ENCODE results near the gene GRM5. TPM values are rescaled to one million over a fixed set of nuclear protein-coding genes. Genes with fewer than 3 reads are reported as not detected.
"Not testable (repeated sequence)": the region's sequence is repeated elsewhere in the genome, so short reads cannot be mapped to it uniquely, and the experiment has no call there.

The GRM5 gene
- total RNA-seq, 1 donor from 2014 or later = not detected

DNA sequence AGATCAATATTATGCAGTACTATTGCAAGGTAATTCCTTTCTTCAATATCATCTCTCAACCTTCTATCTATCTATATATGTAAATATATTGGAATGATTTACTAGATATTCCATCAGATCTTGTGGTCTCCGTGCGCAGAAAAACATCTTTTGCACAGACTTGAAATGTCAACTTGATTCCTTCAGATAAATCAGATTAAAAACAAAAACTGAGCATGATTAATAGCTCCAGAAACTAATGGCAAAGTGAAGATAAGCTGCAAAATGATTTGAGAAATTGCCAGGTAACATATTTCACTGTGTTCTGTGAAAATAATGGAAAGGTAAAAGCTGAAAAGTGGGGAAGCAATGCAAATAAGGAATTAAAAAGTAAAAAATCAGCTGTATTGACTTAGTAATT, 528.2 kb downstream of the GRM5 start:
- H3K27ac Mint-ChIP-seq = no peak overlapping the region
- H3K27ac ChIP-seq = no peak overlapping the region
- no peak for TF ChIP-seq EZH2 (IDR thresholded peaks at IDR 0.05)

DNA sequence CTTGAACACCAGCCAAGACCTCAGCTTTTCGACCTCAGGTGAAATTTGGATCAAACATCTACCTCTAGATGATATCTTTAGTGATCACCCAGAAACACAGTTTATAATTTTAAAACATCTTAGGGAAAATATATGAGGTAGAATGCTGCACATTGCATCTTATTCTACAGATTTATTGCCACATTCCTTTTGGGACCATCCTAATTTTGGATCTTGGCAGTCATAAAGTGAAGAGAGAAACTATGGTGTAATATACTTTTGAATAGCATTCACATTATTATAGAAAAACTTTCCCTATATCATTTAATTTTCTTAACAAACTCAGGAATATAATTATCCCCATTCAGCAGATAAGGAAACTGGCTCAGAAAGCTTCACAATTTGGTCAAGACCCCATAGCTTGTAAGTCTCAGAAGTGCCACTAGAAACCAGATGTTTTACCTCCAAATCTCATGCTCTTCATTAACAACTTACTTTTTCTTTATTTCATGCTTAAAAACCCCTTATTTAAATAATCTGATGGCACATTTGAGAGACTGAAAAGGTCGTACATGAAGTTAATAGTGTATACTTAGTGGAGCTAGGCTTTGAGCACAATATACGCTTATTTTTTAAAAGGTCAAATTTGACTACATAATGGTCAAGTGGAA, 529.0 kb downstream of the GRM5 start:
- no peak overlapping the region for H3K27ac ChIP-seq
- no peak overlapping the region for H3K27ac Mint-ChIP-seq

More for the DNA sequence above, 528.2 kb downstream of the GRM5 start:
- Mint-ChIP-seq H3K4me1 (no peaks in the 10 kb centered on the region), H3K4me3 (no peak overlapping the region), H3K36me3 (no peaks in the 10 kb centered on the region), H3K9me3 (no peaks in the 10 kb centered on the region), H3K27me3 (ENCODE audit: insufficient read depth, low read depth) (no peaks in the 10 kb centered on the region)
- Histone ChIP-seq H3K4me1 (no peaks in the 10 kb centered on the region), H3K79me2 (ENCODE audit: low read depth) (no peaks in the 10 kb centered on the region), H3K4me3 (no peak overlapping the region), H3K4me2 (no peak overlapping the region), H3K9me3 (ENCODE audit: low read depth) (no peaks in the 10 kb centered on the region), H3K27me3 (no peaks in the 10 kb centered on the region), H3K9ac (no peak overlapping the region), H3F3A (ENCODE audit: low read depth) (no peaks in the 10 kb centered on the region), H2AFZ (replicated peaks) (no peak overlapping the region), H4K20me1 (ENCODE audit: low read depth) (no peaks in the 10 kb centered on the region), H3K36me3 (no peaks in the 10 kb centered on the region)
- no peak for DNase-seq (ENCODE audit: low spot score)

DNA sequence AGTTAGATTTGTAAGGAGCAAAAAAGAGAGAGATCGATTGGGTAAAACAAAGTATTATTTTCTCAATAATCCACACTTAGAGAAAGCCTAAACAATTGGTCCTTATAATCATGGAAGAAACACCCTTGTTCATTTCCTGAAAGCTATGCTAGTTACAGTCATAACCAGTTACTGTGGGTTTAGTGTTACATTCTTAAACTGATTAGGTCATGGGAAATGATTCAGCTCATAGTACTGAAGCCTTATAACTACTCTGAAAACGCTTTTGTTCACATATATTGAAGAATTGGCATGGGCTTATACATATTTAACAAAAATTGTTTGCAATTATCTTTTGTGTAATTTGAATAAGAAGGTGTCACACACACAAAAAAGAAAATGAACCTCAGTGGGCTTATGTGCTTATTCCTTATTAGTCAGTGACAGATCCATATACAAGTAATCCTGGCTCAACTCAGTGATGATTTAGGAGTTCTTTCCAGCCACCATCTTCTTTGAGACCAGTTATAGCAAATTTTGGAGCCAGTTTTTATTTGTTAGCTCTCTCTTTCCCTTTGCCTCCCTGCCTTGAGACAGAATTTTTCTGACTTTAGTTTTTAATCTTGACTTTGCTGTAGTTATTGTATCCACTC, 529.8 kb downstream of the GRM5 start:
- no peak overlapping the region for H3K27ac Mint-ChIP-seq
- TF ChIP-seq EZH2phosphoT487 (IDR thresholded peaks at IDR 0.05) = no peak
- TF ChIP-seq EZH2 (IDR thresholded peaks at IDR 0.05) = no peak

More for the DNA sequence above, 529.0 kb downstream of the GRM5 start:
- Histone ChIP-seq H3K4me3 (no peak overlapping the region), H3K36me3 (no peaks in the 10 kb centered on the region), H3K4me2 (no peak overlapping the region), H3K9me3 (ENCODE audit: low read depth) (no peaks in the 10 kb centered on the region), H4K20me1 (ENCODE audit: low read depth) (no peaks in the 10 kb centered on the region), H3K9ac (no peak overlapping the region), H3K27me3 (no peaks in the 10 kb centered on the region), H2AFZ (replicated peaks) (peak overlapping the region; percentile 4), H3K79me2 (ENCODE audit: low read depth) (no peaks in the 10 kb centered on the region), H3F3A (ENCODE audit: low read depth) (no peaks in the 10 kb centered on the region), H3K4me1 (no peaks in the 10 kb centered on the region)
- Mint-ChIP-seq H3K9me3 (no peaks in the 10 kb centered on the region), H3K4me1 (no peaks in the 10 kb centered on the region), H3K36me3 (no peaks in the 10 kb centered on the region), H3K27me3 (ENCODE audit: insufficient read depth, low read depth) (no peaks in the 10 kb centered on the region), H3K4me3 (no peak overlapping the region)
- DNase-seq (ENCODE audit: low spot score) = no peak
- TF ChIP-seq CTCF (IDR thresholded peaks at IDR 0.05) (no peak), EZH2 (IDR thresholded peaks at IDR 0.05) (no peak), EZH2phosphoT487 (IDR thresholded peaks at IDR 0.05) (no peak)

GRCh38 chr11:88535266-88535665, 530.5 kb downstream of the GRM5 start:
- H3K9me3 ChIP-seq (ENCODE audit: low read depth) = no peaks in the 10 kb centered on the region
- H3K4me2 ChIP-seq = no peak overlapping the region
- no peaks in the 10 kb centered on the region for H3K79me2 ChIP-seq (ENCODE audit: low read depth)
- H3K36me3 ChIP-seq = no peaks in the 10 kb centered on the region
- Mint-ChIP-seq H3K27me3 (ENCODE audit: insufficient read depth, low read depth) (no peaks in the 10 kb centered on the region), H3K4me1 (no peaks in the 10 kb centered on the region), H3K9me3 (no peaks in the 10 kb centered on the region), H3K4me3 (no peak overlapping the region), H3K27ac (no peak overlapping the region), H3K36me3 (no peaks in the 10 kb centered on the region)
- H3K4me1 ChIP-seq = no peaks in the 10 kb centered on the region
- H3K9ac ChIP-seq = no peak overlapping the region
- TF ChIP-seq EZH2phosphoT487 (IDR thresholded peaks at IDR 0.05) (no peak), CTCF (IDR thresholded peaks at IDR 0.05) (no peak), EZH2 (IDR thresholded peaks at IDR 0.05) (no peak)
- H2AFZ ChIP-seq (replicated peaks) = no peak overlapping the region
- H4K20me1 ChIP-seq (ENCODE audit: low read depth) = no peaks in the 10 kb centered on the region
- H3K27me3 ChIP-seq = no peaks in the 10 kb centered on the region
- no peak overlapping the region for H3K4me3 ChIP-seq
- no peak overlapping the region for H3K27ac ChIP-seq
- no peaks in the 10 kb centered on the region for H3F3A ChIP-seq (ENCODE audit: low read depth)
- no peak for DNase-seq (ENCODE audit: low spot score)

More for the DNA sequence above, 529.8 kb downstream of the GRM5 start:
- Mint-ChIP-seq H3K4me3 (no peak overlapping the region), H3K9me3 (no peaks in the 10 kb centered on the region), H3K4me1 (no peaks in the 10 kb centered on the region), H3K36me3 (no peaks in the 10 kb centered on the region), H3K27me3 (ENCODE audit: insufficient read depth, low read depth) (no peaks in the 10 kb centered on the region)
- H2AFZ ChIP-seq (replicated peaks) = no peak overlapping the region
- no peak overlapping the region for H3K9ac ChIP-seq
- no peak overlapping the region for H3K4me2 ChIP-seq
- no peaks in the 10 kb centered on the region for H3K79me2 ChIP-seq (ENCODE audit: low read depth)
- no peaks in the 10 kb centered on the region for H4K20me1 ChIP-seq (ENCODE audit: low read depth)
- H3K4me3 ChIP-seq = no peak overlapping the region
- no peaks in the 10 kb centered on the region for H3K36me3 ChIP-seq
- H3K27me3 ChIP-seq = no peaks in the 10 kb centered on the region
- no peak for DNase-seq (ENCODE audit: low spot score)
- H3F3A ChIP-seq (ENCODE audit: low read depth) = no peaks in the 10 kb centered on the region
- no peaks in the 10 kb centered on the region for H3K9me3 ChIP-seq (ENCODE audit: low read depth)
- no peak overlapping the region for H3K27ac ChIP-seq
- no peaks in the 10 kb centered on the region for H3K4me1 ChIP-seq

DNA sequence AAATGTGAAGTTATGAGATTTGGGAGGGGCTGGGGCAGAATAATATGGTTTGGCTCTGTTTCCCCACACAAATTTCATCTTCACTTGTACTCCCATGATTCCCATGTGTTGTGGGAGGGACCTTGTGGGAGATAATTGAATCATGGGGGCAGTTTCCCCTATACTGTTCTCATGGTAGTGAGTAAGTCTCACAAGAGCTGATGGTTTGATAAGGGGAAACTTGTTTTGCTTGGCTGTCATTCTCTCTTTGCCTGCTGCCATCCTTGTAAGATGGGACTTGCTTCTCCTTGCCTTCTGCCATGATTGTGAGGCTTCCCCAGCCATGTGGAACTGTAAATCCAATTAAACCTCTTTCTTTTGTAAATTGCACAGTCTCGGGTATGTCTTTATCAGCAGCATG, 531.1 kb downstream of the GRM5 start:
- H3K27me3 Mint-ChIP-seq (ENCODE audit: insufficient read depth, low read depth); DNase-seq (ENCODE audit: low spot score); H3K79me2 ChIP-seq (ENCODE audit: low read depth); H3K27ac Mint-ChIP-seq; H3K27me3 ChIP-seq; H3K9me3 Mint-ChIP-seq; H4K20me1 ChIP-seq (ENCODE audit: low read depth); H3K4me3 ChIP-seq; H3K36me3 Mint-ChIP-seq; H3K9ac ChIP-seq; H2AFZ ChIP-seq (replicated peaks); H3K27ac ChIP-seq; H3K9me3 ChIP-seq (ENCODE audit: low read depth); H3K4me1 ChIP-seq; H3F3A ChIP-seq (ENCODE audit: low read depth); H3K4me3 Mint-ChIP-seq; H3K4me2 ChIP-seq; H3K36me3 ChIP-seq; H3K4me1 Mint-ChIP-seq: not testable (repeated sequence)

Data from neural progenitor cell (in vitro differentiated cells).